OCI-LY1 (cell line): ENCODE results near the gene PEX11B.

ENCODE experiments used
- H2AFZ ChIP-seq: fragments of 200-600 bp; sonication (generic), shearing (Covaris generic); 2 replicates; pipeline ENCODE4 v1.6.0; 2014; ENCODE audit warnings: antibody characterized with exemption, mild to moderate bottlenecking, low read length
- H3F3A ChIP-seq: fragments of 200-600 bp; sonication (generic), shearing (Covaris generic); 2 replicates; pipeline ENCODE4 v1.6.0; 2014; ENCODE audit warnings: mild to moderate bottlenecking, antibody characterized with exemption, low read length, moderate library complexity; ENCODE audit not compliant: insufficient read depth
- H3K27ac ChIP-seq: fragments of 200-600 bp; sonication (generic); 2 replicates; pipeline ENCODE4 v1.5.1; 2014; ENCODE audit warnings: low read length, mixed run types, mild to moderate bottlenecking, low read depth; ENCODE audit not compliant: poor library complexity, severe bottlenecking
- H3K27me3 ChIP-seq: fragments of 200-600 bp; sonication (generic); 2 replicates; pipeline ENCODE4 v1.6.0; 2014; ENCODE audit warnings: antibody characterized with exemption, mild to moderate bottlenecking, low read length, moderate library complexity; ENCODE audit not compliant: insufficient read depth
- H3K36me3 ChIP-seq: fragments of 200-600 bp; sonication (generic); 2 replicates; pipeline ENCODE4 v1.6.1; 2014; ENCODE audit warnings: mild to moderate bottlenecking, antibody characterized with exemption, low read length, moderate library complexity, mixed read lengths; ENCODE audit not compliant: insufficient read depth
- H3K4me1 ChIP-seq: fragments of 200-600 bp; sonication (generic); 2 replicates; pipeline ENCODE4 v1.5.1; 2014; ENCODE audit warnings: mild to moderate bottlenecking, low read length, moderate library complexity; ENCODE audit not compliant: insufficient read depth, severe bottlenecking
- H3K4me2 ChIP-seq: fragments of 200-600 bp; sonication (generic), shearing (Covaris generic); 2 replicates; pipeline ENCODE4 v1.6.1; 2014; ENCODE audit warnings: low read length
- H3K4me3 ChIP-seq: fragments of 200-600 bp; sonication (generic); 2 replicates; pipeline ENCODE4 v1.5.1; 2014; ENCODE audit warnings: low read length, low read depth, mild to moderate bottlenecking, mixed read lengths; ENCODE audit not compliant: poor library complexity, severe bottlenecking
- H3K79me2 ChIP-seq: fragments of 200-600 bp; shearing (Covaris generic); 2 replicates; pipeline ENCODE4 v1.6.1; 2016; ENCODE audit warnings: mixed run types, low read length, mixed read lengths; ENCODE audit not compliant: insufficient read depth
- H3K9ac ChIP-seq: fragments of 200-600 bp; sonication (generic), shearing (Covaris generic); 2 replicates; pipeline ENCODE4 v1.6.1; 2014; ENCODE audit warnings: mild to moderate bottlenecking, low read length, mixed read lengths
- H3K9me2 ChIP-seq: fragments of 200-600 bp; sonication (generic), shearing (Covaris generic); 2 replicates; pipeline ENCODE4 v1.6.1; 2014; ENCODE audit warnings: low read depth, mild to moderate bottlenecking, low read length, mixed read lengths
- H3K9me3 ChIP-seq: fragments of 200-600 bp; shearing (Covaris generic); 2 replicates; pipeline ENCODE4 v1.6.1; 2014; ENCODE audit warnings: low read length, mixed read lengths
- H4K20me1 ChIP-seq: fragments of 200-600 bp; sonication (generic), shearing (Covaris generic); 2 replicates; pipeline ENCODE4 v1.6.0; 2016; ENCODE audit warnings: mild to moderate bottlenecking, low read length; ENCODE audit not compliant: insufficient read depth
- EZH2 ChIP-seq: fragments of 200-600 bp; sonication (generic), shearing (Covaris generic); IDR thresholded peaks from 2 replicates; pipeline ENCODE4 v1.8.0; 2017; ENCODE audit warnings: borderline replicate concordance, mixed run types, mild to moderate bottlenecking, antibody characterized with exemption, low read length, moderate library complexity, mixed read lengths
- TF ChIP-seq, protein P1 (sequence below): fragments of 200-600 bp; sonication (generic), shearing (Covaris generic); IDR thresholded peaks from 2 replicates; pipeline ENCODE4 v1.5.1; 2017; ENCODE audit warnings: mild to moderate bottlenecking, antibody characterized with exemption, low read length, moderate library complexity, mixed read lengths

PEX11B gene

DNA sequence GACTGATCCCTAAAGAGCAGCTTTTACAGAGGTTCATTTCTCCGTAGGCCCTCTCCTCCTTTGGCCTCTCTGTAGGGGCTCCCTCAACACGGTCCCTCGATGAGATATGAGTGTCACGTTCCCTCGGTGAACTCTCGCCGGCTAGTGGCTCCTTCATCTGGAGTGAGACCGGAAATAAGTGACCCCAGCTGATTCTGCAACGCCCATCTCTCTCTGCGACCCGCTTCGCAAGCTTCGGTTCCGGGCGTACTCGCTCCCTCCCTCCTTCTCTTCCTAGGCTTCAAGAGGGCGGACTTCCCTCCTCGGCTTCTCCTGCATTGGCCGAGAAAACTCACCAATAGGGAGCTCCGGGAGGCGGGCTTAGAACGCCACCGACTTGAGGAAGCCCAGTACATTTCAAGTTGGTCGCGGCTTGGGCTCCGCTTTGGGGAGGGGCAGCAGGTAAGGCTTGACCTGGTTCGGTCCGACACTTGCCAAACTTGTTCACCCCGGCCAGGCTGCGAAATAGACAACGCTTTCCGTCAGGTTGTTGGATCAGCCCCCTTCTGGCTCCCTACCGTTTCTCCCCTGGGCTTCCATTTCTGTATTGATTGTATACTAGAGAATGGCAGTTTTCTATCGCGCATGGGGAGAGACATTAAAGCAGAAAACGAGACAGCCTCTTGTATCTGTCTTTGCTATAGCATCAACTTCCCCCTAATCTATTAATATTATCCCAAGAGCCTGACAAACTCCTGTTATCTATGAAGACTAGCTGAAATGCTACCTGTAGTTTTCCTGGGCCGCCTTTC lies 46.0 kb upstream of the PEX11B start, which contains the start of the genes ANKRD34A and POLR3GL:
Gene ANKRD34A (minus strand): TSS at position 248 of the 791 bp plus-strand sequence. CDS start 2,816 bp downstream, outside the sequence.
Gene POLR3GL (plus strand): TSS at position 363 of the 791 bp plus-strand sequence. CDS start 10,176 bp downstream, outside the sequence.
- peak within 1 kb of the TSS; percentile 80 for H3K27ac ChIP-seq
- TF ChIP-seq, protein P1, sequence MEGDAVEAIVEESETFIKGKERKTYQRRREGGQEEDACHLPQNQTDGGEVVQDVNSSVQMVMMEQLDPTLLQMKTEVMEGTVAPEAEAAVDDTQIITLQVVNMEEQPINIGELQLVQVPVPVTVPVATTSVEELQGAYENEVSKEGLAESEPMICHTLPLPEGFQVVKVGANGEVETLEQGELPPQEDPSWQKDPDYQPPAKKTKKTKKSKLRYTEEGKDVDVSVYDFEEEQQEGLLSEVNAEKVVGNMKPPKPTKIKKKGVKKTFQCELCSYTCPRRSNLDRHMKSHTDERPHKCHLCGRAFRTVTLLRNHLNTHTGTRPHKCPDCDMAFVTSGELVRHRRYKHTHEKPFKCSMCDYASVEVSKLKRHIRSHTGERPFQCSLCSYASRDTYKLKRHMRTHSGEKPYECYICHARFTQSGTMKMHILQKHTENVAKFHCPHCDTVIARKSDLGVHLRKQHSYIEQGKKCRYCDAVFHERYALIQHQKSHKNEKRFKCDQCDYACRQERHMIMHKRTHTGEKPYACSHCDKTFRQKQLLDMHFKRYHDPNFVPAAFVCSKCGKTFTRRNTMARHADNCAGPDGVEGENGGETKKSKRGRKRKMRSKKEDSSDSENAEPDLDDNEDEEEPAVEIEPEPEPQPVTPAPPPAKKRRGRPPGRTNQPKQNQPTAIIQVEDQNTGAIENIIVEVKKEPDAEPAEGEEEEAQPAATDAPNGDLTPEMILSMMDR = no peak
- no peak for TF ChIP-seq EZH2

GRCh38 chr1:145963265-145964019 lies 44.9 kb upstream of the PEX11B start:
- Histone ChIP-seq H3K4me1 (peaks cover 58% of the 10 kb centered on the region), H3K27me3 (no peaks in the 10 kb centered on the region), H3K9me3 (peaks cover 6% of the 10 kb centered on the region; the same call in 1 of the 2 replicates), H3K9ac (peak overlapping the region; percentile 78), H3F3A (0 out of 2 replicates have a peak, but pooled peaks cover 2% of the 10 kb centered on the region), H3K4me2 (peak overlapping the region; percentile 75), H3K4me3 (peak overlapping the region; percentile 71), H4K20me1 (no peaks in the 10 kb centered on the region), H3K36me3 (peaks cover 7% of the 10 kb centered on the region), H2AFZ (no peak overlapping the region), H3K9me2 (no peaks in the 10 kb centered on the region), H3K27ac (peak overlapping the region; percentile 80), H3K79me2 (no peaks in the 10 kb centered on the region; the same call in 1 of the 2 replicates)
- no peak for TF ChIP-seq EZH2
- TF ChIP-seq, protein P1 = no peak

More for the DNA sequence above, 46.0 kb upstream of the PEX11B start, which contains the start of the genes ANKRD34A and POLR3GL:
- Histone ChIP-seq H3K27me3 (no peaks in the 10 kb centered on the region), H3F3A (no peaks in the 10 kb centered on the region), H3K4me3 (peak within 1 kb of the TSS; percentile 71), H3K9me3 (peaks cover 6% of the 10 kb centered on the region; the same call in 1 of the 2 replicates), H3K4me2 (peak within 1 kb of the TSS; percentile 75), H2AFZ (no peak within 1 kb of the TSS), H3K36me3 (peaks cover 7% of the 10 kb centered on the region), H3K79me2 (no peaks in the 10 kb centered on the region; the same call in 1 of the 2 replicates), H3K9ac (peak within 1 kb of the TSS; percentile 78), H4K20me1 (no peaks in the 10 kb centered on the region), H3K9me2 (no peaks in the 10 kb centered on the region), H3K4me1 (peaks cover 47% of the 10 kb centered on the region)
